DOHH2 (cell line): ENCODE measurements around the gene B4GALT3.
A peak's percentile ranks its signal among the peaks of the same experiment; 100 is the strongest.

Experiments
- H3F3A ChIP-seq: fragments of 200-600 bp; sonication (generic), shearing (Covaris generic); 2 replicates; pipeline ENCODE4 v1.6.0; 2016; ENCODE audit warnings: antibody characterized with exemption, mild to moderate bottlenecking; ENCODE audit not compliant: control insufficient read depth, insufficient read depth
- H3K27ac ChIP-seq: fragments of 200-600 bp; sonication (generic); 2 replicates; pipeline ENCODE4 v1.5.1; 2014; ENCODE audit warnings: low read depth, mild to moderate bottlenecking, low read length, moderate library complexity
- H3K27me3 ChIP-seq: fragments of 200-600 bp; sonication (generic); 2 replicates; pipeline ENCODE4 v1.6.1; 2014; ENCODE audit warnings: mild to moderate bottlenecking, low read length, mixed read lengths; ENCODE audit not compliant: control insufficient read depth
- H3K36me3 ChIP-seq: fragments of 200-600 bp; sonication (generic); 2 replicates; pipeline ENCODE4 v1.6.1; 2014; ENCODE audit warnings: mild to moderate bottlenecking, low read length, moderate library complexity, mixed read lengths; ENCODE audit not compliant: control insufficient read depth
- H3K4me1 ChIP-seq: fragments of 200-600 bp; sonication (generic); 2 replicates; pipeline ENCODE4 v1.6.1; 2014; ENCODE audit warnings: mild to moderate bottlenecking, low read length, mixed read lengths; ENCODE audit not compliant: control insufficient read depth
- H3K4me2 ChIP-seq: fragments of 200-600 bp; sonication (generic); 2 replicates; pipeline ENCODE4 v1.6.0; 2014; ENCODE audit warnings: mild to moderate bottlenecking, low read length, moderate library complexity
- H3K4me3 ChIP-seq: fragments of 200-600 bp; sonication (generic); 2 replicates; pipeline ENCODE4 v1.5.1; 2014; ENCODE audit warnings: mild to moderate bottlenecking, low read length, mixed read lengths
- H3K79me2 ChIP-seq: fragments of 200-600 bp; sonication (generic); 2 replicates; pipeline ENCODE4 v1.6.1; 2014; ENCODE audit warnings: mild to moderate bottlenecking, low read length, mixed read lengths; ENCODE audit not compliant: control insufficient read depth
- H3K9me2 ChIP-seq: fragments of 200-600 bp; sonication (generic); replicated peaks from 2 replicates; pipeline ENCODE4 v1.6.1; 2014; ENCODE audit warnings: mild to moderate bottlenecking, low read length, mixed read lengths; ENCODE audit not compliant: control insufficient read depth
- H3K9me3 ChIP-seq: fragments of 200-600 bp; sonication (generic); 2 replicates; pipeline ENCODE4 v1.6.1; 2014; ENCODE audit warnings: antibody characterized with exemption, low read length, mixed read lengths; ENCODE audit not compliant: control insufficient read depth, insufficient read depth
- H4K20me1 ChIP-seq: fragments of 200-600 bp; sonication (generic); 2 replicates; pipeline ENCODE4 v1.6.0; 2014; ENCODE audit warnings: low read depth, mild to moderate bottlenecking, antibody characterized with exemption, low read length, moderate library complexity; ENCODE audit not compliant: control insufficient read depth, insufficient read depth
- EZH2phosphoT487 ChIP-seq: fragments of 200-600 bp; sonication (generic); IDR thresholded peaks from 2 replicates; pipeline ENCODE4 v1.6.1; 2017; ENCODE audit warnings: borderline replicate concordance, mild to moderate bottlenecking, antibody characterized with exemption, low read length, moderate library complexity, mixed read lengths
- TF ChIP-seq, protein P1 (sequence below): fragments of 200-600 bp; sonication (generic); IDR thresholded peaks from one replicate; pipeline ENCODE4 v1.5.1; 2014; ENCODE audit warnings: antibody characterized with exemption, mild to moderate bottlenecking, low read depth, low read length; ENCODE audit not compliant: poor library complexity, severe bottlenecking

Gene B4GALT3

DNA sequence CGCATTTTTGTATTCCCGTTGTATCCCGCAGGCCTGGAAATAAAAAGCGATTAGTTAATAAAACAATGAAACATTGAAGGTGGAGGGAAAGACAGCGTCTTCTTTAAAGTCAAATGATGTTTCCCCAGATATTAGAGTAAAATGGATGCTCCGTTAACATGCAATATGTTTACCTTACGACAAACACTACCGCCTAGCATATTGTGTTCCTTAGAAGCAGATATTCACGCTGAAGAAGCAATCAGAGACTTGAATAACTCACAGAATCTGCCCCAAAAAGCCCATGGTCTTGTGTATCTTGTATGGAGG is 583 bp upstream of the B4GALT3 start:
- TF ChIP-seq, protein P1, sequence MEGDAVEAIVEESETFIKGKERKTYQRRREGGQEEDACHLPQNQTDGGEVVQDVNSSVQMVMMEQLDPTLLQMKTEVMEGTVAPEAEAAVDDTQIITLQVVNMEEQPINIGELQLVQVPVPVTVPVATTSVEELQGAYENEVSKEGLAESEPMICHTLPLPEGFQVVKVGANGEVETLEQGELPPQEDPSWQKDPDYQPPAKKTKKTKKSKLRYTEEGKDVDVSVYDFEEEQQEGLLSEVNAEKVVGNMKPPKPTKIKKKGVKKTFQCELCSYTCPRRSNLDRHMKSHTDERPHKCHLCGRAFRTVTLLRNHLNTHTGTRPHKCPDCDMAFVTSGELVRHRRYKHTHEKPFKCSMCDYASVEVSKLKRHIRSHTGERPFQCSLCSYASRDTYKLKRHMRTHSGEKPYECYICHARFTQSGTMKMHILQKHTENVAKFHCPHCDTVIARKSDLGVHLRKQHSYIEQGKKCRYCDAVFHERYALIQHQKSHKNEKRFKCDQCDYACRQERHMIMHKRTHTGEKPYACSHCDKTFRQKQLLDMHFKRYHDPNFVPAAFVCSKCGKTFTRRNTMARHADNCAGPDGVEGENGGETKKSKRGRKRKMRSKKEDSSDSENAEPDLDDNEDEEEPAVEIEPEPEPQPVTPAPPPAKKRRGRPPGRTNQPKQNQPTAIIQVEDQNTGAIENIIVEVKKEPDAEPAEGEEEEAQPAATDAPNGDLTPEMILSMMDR, result no peak
- no peak for TF ChIP-seq EZH2phosphoT487
- Histone ChIP-seq H3K4me1 (peaks cover 30% of the 10 kb centered on the region), H3K79me2 (peaks cover 16% of the 10 kb centered on the region), H3K9me3 (no peaks in the 10 kb centered on the region), H3F3A (0 out of 2 replicates have a peak, but pooled peaks cover 2% of the 10 kb centered on the region), H3K4me2 (peak overlapping the region; percentile 94), H3K27ac (0 out of 2 replicates have a peak overlapping the region, but pooled peaks have one; percentile 31), H4K20me1 (no peaks in the 10 kb centered on the region), H3K4me3 (peak overlapping the region; percentile 99), H3K27me3 (no peaks in the 10 kb centered on the region), H3K9me2 (no peaks in the 10 kb centered on the region), H3K36me3 (peaks cover 26% of the 10 kb centered on the region)

DNA sequence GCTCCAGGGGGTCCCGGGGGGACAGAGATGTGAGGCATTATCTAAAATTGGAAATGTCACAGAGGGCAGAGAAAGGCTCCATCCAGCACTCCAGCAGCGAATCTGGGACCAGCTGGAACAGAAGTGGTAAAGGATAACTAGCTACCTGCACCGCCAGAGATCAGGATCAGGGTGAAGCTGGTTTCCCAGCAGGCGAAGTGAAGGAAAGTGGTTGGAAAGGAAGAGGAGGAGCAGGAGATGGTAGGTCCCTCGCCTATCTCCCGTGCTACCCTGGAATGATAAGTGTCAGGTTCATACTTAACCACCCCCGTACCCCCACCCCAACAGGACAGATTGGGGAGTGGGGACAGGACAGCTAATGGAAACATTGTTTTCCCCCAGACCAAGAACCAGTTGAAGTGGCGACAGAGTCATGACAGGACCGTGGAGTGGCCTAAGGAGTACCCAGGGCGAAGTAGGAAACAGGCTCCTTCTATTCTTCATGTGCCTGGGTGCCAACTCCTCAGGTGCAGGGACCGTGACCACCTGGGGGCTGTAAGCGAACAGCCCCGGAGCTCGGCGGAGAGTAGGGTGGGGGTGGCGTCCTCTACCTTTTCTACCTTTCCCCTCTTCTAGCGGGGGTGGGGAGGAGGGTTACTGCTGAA is 717 bp downstream of the B4GALT3 start:
- H3K4me1 ChIP-seq, result peaks cover 24% of the 10 kb centered on the region

DNA sequence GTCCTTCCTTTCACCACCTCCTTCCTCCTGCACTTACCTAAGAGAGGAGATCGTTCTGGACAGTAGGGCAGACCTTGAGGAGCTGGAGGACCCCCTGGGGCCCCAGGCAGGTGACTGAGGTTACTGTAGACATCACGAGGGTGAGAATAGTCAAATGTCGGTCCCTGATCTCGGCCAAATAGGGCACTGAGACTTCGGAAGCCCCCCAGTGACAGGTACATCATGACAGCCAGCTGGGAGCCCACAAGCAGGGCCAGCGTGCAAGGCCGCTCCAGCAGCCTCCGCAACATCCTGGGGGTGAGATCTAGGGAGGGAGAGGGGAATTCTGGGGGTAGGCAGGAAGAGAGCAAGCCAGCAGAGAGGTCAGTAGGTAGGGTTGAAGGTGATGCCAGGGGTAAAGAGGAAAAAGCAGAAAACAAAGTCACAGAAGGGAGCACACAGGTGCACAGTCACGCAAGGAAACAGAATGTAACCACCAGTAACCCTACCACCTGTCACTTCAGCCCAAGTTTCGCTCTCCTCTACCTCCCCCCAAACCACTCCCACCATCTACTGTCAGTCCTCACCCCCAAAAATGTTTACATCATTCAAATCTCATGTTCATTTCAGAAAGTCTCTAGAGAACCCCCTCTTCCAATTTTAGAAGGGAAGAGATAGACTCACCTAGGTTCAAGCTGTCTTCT is 1.4 kb downstream of the B4GALT3 start:
- TF ChIP-seq EZH2phosphoT487, result no peak
- TF ChIP-seq, protein P1, result no peak
- no peak overlapping the region for H3K27ac ChIP-seq
- H3K9me2 ChIP-seq, result no peaks in the 10 kb centered on the region
- H3K4me3 ChIP-seq, result peak overlapping the region; percentile 99
- peaks cover 16% of the 10 kb centered on the region for H3K79me2 ChIP-seq
- no peaks in the 10 kb centered on the region for H4K20me1 ChIP-seq
- peaks cover 24% of the 10 kb centered on the region for H3K4me1 ChIP-seq
- H3K4me2 ChIP-seq, result peak overlapping the region; percentile 94
- H3K36me3 ChIP-seq, result peaks cover 45% of the 10 kb centered on the region
- no peaks in the 10 kb centered on the region for H3K9me3 ChIP-seq
- no peaks in the 10 kb centered on the region for H3K27me3 ChIP-seq
- 0 out of 2 replicates have a peak, but pooled peaks cover 2% of the 10 kb centered on the region for H3F3A ChIP-seq

More for the DNA sequence above, 717 bp downstream of the B4GALT3 start:
- Histone ChIP-seq H3F3A (0 out of 2 replicates have a peak, but pooled peaks cover 2% of the 10 kb centered on the region), H3K27ac (peak overlapping the region; percentile 31; the same call in 1 of the 2 replicates), H3K4me2 (peak overlapping the region; percentile 94), H3K9me2 (no peaks in the 10 kb centered on the region), H3K27me3 (no peaks in the 10 kb centered on the region), H3K4me3 (peak overlapping the region; percentile 99), H4K20me1 (no peaks in the 10 kb centered on the region), H3K9me3 (no peaks in the 10 kb centered on the region), H3K79me2 (peaks cover 16% of the 10 kb centered on the region), H3K36me3 (peaks cover 39% of the 10 kb centered on the region)
- TF ChIP-seq, protein P1, result no peak
- TF ChIP-seq EZH2phosphoT487, result no peak
